Activated T-cell treated with anti-CD3 and anti-CD28 coated beads for 24 hours (primary cell): ENCODE data around the gene LRP8.
A peak's percentile ranks its signal among the peaks of the same experiment; 100 is the strongest.

Experiments used
- DNase-seq: peaks from one replicate; pipeline ENCODE4 v3.0.0-alpha.2; 2020; ENCODE audit warnings: low read depth

Gene LRP8

DNA sequence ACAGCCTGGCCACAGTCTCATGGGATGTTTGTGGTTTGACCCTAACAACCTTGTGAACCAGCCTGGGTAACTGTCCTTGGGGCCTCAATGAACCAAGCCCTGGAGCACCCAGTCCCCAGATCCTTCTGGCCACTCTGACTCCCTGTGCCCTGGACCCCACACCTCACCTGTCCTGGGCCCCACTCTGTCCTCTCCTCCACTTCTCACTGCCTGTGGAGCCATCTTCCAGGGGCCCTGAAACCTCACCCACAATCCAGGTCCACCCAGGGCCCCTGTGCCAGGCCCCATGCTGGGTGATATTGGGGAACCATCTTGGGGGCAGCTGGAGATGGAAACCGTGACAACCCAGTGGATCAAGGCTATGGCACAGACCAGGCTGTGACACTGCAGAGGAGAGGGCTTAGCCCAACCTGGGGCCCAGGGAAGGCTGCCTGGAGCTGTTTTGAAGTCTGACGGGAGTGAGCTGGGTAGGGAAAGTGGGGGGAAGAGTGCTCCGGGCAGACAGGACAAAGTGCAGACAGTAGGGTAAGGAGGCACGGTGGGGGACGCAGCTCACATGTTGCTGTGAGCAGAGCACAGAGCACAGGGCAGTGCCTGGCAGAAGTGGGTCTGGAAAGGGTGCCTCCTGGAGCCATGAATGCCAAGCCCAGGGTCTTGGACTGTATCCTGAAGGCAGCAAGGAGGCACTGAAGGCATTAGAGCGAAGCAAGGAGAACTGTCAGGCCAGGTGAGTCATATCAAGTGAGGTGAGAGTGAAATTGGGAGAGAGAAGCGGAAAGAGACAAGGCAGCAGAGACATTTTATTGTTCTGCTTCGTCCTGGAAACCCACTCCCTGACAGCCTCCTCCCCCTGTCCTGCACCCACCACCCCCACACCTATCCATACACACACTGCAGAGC is 12.1 kb upstream of the LRP8 start:
- no peak for DNase-seq

DNA sequence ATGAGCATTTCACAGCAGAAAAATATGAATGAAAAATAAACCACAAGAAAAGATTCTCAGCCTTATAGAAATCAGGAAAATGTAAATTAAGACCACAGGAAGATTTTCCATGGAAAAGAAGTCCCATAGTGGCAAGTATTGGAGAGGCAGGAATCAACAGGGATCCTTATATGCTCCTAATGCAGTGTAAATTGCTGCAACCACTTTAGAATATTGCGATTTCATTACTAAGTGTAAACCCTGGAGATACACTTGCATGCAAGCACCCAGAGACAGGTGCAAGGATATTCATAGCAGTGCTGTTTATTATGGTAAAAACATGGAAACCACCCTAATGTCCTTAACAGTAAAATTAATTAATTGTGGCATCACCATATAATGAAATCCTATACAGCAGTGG is 10.6 kb upstream of the LRP8 start:
- no peak for DNase-seq

DNA sequence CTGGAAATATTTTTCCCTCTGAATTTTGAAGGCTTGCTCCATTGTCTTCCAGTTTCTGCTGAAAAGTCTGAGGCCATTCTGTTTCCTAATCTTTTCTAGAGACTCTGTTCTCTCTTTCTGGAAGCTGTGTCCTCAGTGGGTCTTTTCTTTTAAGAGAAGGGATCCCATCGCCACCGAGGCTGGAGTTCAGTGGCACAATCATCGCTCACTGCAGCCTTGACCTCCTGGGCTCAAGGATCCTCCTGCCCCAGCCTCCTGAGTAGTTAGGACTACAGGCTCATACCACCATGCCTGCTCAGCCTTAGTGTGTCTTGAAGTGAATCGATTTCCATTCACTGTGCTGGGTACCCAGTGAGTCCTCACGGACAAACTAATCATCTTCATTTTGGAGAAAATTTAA is 9.6 kb upstream of the LRP8 start:
- no peak for DNase-seq

- DNase-seq = no peak
Measured at GRCh38 chr1:53336146-53336545, 8.3 kb upstream of the LRP8 start.

GRCh38 chr1:53335661-53336060 is 7.8 kb upstream of the LRP8 start:
- DNase-seq = no peak

DNA sequence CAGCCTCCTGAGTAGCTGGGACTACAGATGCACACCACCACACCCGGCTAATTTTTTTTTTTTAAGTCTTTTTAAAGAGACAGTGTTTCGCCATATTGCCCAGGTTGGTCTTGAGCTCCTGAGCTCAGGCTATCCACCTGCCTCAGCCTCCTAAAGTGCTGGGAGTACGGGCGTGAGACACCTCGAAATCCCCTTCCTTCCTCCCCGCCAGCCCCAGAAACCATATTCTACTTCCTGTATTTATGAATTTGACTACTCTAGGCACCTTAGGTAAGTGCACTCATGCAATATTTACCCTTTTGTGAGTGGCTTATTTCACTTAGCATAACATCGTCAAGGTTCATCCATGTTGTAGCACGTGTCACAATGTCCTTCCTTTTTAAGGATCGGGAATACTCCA is 6.9 kb upstream of the LRP8 start:
- DNase-seq = no peak

- no peak for DNase-seq
Measured at GRCh38 chr1:53334312-53334711, 6.4 kb upstream of the LRP8 start.

- DNase-seq = no peak
Measured at GRCh38 chr1:53332833-53333232, 5.0 kb upstream of the LRP8 start.

DNA sequence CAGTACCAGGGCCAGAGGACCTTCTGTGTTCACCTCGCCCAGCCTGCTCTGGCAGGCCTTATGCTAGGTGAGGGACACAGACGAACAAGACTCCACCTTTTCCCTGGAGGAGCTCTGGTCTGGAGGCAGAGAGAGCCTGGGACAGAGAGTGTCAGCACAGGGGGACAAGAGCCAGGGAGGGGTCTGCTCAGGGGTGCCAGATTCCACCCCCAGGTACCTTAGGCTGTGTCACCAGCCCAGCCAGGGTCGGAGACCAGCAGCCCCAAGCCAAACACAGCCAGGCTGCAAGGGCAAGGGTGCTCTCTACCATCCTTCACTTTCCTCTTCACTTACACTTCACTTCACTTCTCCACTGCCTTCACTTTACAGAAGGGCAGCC is 4.3 kb upstream of the LRP8 start:
- DNase-seq = no peak

DNA sequence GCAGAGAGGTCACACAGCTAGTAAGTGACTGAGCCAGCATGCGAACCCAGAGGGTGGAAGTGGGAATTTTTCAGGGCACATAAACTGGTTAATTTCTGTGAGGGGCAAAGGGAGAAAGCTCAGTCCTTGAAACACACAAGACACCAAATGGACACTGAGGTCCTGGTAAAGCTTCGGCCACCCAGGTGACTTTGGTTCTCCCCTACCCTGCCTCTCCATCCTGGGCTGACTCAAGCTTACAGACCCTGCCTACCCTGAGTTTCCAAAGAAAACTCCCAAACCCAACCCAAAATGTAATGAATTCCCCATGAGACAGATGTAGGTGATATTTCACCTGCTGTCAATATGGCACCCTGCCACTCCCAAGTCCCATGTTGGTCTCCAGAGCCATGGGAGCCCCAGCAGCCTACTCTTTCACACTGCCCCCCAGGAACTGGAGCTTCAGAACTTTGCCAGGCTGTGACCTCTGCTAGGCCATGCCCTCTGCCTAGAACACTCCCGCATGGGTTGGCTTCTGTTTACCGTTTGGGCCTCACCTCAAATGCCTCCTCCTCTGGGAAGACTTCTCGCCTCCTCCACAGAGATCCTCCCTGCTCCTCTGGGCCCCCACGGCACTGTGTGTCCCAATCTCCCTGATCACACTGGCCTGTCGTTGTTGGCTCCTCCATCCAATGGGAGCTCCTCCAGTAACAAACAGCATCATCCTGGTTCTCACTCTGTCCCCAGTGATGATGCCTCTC is 3.7 kb upstream of the LRP8 start:
- no peak for DNase-seq

DNA sequence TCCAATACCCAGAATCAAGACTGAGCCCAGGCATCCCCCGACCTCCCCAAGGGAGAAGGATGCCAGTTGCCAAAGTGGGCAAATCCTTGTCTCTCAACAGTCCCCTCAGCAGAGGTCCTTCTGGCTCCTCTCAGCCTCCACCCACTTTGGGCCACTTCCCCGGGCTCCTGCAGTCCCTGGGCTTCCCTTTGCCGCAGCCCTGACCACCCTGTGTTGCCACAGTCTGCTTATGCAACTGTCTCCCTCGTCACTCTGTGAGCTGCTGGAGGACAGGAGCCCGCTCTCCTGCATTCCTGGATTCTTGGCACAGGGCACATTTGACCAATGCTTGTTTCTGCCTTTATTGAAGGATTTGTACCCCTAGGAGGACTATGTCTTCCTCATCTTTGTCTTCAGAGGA is 2.9 kb upstream of the LRP8 start:
- DNase-seq = no peak

GRCh38 chr1:53328541-53329499 is 950 bp upstream of the LRP8 start:
- DNase-seq = no peak

- DNase-seq = peak; percentile 33
Measured at GRCh38 chr1:53327182-53327913, 522 bp downstream of the LRP8 start.

DNA sequence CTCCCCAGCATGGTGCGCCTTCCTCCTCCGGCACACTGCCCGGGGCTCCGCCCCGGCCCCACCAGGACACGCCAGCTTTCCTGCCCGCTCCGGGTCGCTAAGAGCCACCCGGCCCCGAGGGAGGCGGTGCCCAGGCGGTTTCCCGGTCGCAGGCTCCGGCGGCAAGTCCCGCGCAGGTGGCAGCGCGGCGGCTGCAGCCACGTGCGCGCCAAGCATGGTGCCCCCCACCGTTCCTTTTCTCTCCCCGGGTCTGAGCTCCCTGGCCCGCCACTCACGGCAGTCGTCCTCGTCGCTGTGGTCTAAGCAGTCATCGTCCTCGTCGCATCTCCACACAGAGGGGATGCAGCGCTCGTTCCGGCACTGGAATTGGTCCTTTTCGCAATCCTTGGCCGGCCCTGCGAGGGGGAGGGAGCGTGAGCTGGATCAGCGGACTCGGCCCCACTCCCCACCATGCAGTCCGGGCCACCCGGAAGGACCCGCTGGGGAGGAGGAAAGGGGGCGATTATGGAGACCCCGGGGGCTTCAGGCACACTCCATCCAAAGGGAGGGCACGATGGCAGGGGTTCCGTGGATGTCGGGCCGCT is 1.2 kb downstream of the LRP8 start:
- DNase-seq = peak; percentile 13

DNA sequence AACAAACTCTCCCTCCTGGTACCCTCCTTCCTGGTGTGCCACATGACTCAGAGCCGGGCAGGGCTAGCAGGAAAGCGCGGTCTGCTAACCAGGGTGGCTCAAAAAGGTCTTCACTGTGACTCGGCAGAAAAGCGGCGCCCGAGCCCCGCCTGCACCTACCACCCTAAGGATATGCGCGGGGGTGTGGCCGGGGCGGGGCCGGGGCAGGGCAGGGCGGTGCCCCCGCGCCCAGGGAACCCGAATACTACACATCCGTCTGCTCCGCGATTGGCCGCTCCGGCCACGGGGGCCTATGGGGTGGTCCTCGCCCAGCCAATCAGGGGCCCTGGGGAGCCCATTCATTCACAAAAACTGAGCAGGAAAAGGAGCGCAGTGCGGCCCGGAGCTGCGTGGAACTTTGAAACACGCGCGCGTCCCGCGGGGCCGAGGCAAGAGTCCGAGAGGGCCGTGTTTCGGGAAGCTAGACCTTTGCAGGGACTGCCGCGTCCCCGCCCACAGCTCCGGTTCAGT is 1.7 kb downstream of the LRP8 start:
- peak; percentile 95 for DNase-seq

DNA sequence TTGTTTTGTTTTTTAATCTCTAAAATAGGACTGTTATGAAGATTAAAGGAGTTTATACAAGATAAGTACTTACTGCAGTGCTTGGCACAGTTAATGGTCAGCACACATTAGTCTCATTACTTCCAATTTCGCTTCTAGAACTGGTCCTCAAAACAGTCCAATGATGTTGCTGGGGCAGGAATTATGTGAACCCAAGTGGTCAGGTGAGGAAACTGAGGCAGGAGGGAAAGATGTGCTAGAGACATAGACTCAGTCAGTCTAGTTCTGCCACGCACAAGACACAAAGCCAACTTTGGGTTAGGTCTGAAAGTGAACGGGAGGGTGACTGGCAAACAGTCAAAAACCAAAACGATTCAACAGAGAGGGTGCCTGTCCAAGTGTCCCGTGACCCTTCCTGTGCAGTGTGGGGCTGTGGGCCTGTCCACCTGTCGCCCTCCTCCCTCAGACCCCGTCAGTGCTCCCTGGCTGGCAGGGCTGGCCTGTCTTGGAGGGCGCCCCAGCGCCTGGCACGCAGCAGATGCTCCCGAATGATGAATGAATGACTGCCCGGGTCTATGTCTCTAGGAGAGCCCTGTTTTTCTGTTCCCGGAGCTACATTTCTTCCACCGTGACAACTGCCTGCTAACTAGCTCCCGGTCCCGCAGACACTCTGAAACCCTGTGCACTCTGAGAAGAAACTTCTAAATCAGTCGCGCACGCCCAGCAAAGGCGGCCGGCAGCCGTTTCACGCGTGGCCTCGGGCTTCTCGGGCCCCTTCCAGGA is 2.4 kb downstream of the LRP8 start:
- DNase-seq = no peak

- no peak for DNase-seq
Measured at GRCh38 chr1:53324728-53325297, 3.1 kb downstream of the LRP8 start.

DNA sequence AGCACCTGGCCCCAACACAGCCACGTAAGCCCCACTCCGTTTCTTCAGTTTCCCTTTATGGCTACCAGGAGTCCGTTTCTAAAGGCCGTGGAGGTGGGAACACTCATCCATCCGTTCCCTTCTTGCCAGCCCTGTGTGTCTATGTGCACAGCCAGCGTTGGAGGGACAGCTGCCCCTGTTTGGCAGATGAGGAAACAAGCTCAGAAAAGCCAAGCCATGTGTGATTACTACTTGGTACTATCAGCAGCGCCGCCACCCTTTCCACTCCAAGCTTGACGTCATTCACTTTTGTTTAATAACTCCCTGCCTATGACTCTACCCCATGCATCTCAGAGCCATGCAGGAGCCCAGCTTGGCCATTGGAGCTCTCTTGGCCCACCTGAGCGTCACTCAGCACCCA is 3.5 kb downstream of the LRP8 start:
- DNase-seq = no peak

- no peak for DNase-seq
Measured at GRCh38 chr1:53323316-53323715, 4.6 kb downstream of the LRP8 start.
